Coronary artery (tissue), 2 donors: ENCODE results near the gene ONECUT3.

Experiments
- DNase-seq: peaks from one replicate; pipeline ENCODE4 v3.0.0-alpha.2; 2017; ENCODE audit warnings: low spot score
- H3K27ac ChIP-seq, 2 donors: fragments of 200-600 bp; sonication (generic); one replicate each; pipeline ENCODE4 v1.5.1; 2016 to 2019
- H3K4me3 ChIP-seq: fragments of 200-600 bp; sonication (generic); 2 replicates; pipeline ENCODE4 v1.5.1; 2016; ENCODE audit warnings: mild to moderate bottlenecking, moderate library complexity
- TF ChIP-seq, protein P1 (sequence below): fragments of 200-600 bp; sonication (generic); IDR thresholded peaks from one replicate; pipeline ENCODE4 v1.5.1; 2019; ENCODE audit warnings: antibody characterized with exemption

ONECUT3 gene

DNA sequence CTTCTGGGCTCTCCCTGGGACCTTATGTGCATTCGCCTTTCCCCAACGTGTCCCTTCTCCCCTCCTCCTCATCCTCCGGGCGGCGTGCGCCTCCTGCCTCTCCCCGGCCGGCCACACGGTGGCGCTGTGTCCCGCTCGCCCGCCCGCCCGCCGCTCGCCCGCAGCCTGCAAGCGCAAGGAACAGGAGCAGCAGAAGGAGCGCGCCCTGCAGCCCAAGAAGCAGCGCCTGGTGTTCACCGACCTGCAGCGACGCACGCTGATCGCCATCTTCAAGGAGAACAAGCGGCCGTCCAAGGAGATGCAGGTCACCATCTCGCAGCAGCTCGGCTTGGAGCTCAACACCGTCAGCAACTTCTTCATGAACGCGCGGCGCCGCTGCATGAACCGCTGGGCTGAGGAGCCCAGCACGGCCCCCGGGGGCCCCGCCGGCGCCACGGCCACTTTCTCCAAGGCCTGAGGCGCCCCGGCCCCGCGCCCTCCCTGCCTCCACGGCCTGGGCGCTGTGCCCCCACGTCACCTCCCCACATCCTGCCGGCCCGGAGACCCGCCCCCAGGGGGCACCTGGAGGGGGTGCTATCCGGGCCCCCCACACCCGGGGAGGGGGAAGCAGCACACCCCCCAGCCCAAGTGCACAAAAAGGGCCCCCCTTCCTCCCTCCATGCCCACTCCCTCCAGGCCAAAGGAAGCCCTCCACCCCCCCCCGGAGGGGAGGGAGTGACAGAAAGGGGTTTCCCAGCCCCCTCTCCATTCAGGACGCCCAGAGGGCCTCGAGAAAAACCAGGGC, 21.9 kb downstream of the ONECUT3 start:
- DNase-seq, result no peak
- H3K4me3 ChIP-seq, result no peak overlapping the region
- TF ChIP-seq, protein P1, sequence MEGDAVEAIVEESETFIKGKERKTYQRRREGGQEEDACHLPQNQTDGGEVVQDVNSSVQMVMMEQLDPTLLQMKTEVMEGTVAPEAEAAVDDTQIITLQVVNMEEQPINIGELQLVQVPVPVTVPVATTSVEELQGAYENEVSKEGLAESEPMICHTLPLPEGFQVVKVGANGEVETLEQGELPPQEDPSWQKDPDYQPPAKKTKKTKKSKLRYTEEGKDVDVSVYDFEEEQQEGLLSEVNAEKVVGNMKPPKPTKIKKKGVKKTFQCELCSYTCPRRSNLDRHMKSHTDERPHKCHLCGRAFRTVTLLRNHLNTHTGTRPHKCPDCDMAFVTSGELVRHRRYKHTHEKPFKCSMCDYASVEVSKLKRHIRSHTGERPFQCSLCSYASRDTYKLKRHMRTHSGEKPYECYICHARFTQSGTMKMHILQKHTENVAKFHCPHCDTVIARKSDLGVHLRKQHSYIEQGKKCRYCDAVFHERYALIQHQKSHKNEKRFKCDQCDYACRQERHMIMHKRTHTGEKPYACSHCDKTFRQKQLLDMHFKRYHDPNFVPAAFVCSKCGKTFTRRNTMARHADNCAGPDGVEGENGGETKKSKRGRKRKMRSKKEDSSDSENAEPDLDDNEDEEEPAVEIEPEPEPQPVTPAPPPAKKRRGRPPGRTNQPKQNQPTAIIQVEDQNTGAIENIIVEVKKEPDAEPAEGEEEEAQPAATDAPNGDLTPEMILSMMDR, result no peak
- no peak overlapping the region for H3K27ac ChIP-seq

DNA sequence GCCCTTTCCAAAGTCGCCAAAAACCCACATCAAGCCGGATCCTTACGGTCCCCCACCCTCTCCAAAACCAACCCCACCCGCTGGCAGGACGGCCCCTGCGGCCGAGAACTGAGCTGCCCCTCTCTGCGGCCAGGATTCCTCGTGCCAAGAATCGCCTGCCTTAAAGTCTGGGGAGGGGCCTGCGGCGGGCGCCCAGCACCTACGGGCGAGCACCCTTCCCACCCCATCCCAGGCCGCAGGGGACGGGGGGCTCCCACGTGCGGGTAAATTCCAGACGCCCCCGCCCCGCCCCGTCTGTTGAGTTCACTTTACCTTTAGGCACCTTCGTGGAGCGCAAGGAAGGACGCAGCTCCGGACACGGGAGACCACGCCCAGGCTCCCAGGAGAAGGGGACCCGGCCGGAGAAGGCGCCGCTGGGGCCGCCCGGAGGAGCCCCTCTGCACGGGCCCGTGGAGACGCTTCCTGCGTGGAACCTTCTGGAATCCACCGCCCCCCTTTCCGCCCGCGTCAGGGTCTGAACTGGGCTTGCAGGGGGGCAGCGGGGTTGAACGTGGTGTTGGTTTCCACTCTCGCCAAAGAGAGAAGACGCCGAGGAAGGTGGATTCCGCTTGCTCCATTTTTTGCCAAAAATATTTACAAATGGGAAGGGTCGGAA, 22.8 kb downstream of the ONECUT3 start:
- TF ChIP-seq, protein P1, result no peak
- no peak overlapping the region for H3K27ac ChIP-seq
- no peak for DNase-seq
- H3K4me3 ChIP-seq, result no peak overlapping the region

DNA sequence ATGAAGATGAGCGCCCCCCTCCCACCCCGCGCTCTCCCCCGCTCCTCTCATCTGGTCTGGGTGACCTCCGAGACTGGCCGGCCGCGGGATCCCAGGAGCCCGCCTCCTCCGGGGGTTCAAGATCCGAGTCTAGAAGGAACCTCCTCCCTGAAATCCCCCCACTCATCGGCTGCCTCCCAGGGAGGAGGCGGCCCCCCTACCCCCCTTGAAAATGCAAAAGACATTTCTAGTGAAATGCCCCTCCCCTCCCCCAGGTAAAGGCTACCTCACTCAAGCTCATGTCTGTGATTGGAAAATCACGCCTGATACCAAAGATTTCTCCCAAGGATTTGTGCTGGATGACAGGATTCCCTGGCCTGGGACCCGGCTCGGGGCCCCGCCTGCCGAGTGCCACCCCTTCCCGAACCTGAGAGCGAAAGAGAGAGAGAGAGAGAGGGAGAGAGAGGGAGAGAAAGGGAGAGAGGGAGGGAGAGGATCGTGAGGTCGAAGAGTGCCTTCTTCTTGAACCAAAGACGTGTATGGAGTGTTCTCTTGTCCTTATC, 23.4 kb downstream of the ONECUT3 start:
- TF ChIP-seq, protein P1, result no peak
- DNase-seq, result no peak
- Histone ChIP-seq H3K27ac (no peak overlapping the region), H3K4me3 (no peak overlapping the region)

DNA sequence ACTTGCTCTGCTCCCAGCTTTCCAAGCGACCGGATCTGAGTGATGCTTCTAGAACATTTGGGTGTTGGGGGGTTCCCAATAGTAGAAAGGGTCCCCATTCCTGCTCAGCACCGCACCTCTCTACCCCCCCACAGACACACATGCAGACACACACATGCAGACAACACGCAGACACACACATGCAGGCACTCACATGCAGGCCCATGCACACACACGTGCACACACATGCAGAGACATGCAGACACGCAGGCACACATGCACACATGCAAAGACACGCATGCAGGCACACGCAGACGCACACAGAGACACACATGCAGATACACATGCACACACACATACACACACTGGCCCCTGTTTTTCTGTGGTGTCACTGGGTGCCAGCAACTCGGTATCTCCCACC, 23.8 kb downstream of the ONECUT3 start:
- Histone ChIP-seq H3K27ac (no peak overlapping the region), H3K4me3 (no peak overlapping the region)
- TF ChIP-seq, protein P1, result no peak
- no peak for DNase-seq

DNA sequence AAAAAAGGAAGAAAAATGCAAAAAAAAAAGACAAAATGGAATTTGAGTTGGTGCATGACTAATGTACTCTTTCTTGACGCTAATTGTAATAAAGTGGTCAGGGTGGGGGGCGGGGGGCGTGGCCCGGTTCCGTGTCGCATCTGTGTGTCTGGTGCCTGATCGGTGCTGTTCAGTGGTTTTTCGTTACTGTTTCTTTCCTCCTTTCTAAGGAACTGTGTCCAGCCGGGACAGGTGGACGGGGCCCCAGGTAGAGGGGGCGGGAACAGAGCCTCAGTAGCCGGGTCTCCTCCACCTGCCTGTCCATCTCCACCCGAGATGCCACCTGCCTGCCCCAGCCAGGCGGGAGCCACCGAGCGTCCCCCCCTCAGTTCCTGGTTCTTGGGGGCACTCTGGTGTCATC, 26.3 kb downstream of the ONECUT3 start:
- TF ChIP-seq, protein P1, result no peak
- no peak overlapping the region for H3K4me3 ChIP-seq
- DNase-seq, result no peak
- no peak overlapping the region for H3K27ac ChIP-seq

DNA sequence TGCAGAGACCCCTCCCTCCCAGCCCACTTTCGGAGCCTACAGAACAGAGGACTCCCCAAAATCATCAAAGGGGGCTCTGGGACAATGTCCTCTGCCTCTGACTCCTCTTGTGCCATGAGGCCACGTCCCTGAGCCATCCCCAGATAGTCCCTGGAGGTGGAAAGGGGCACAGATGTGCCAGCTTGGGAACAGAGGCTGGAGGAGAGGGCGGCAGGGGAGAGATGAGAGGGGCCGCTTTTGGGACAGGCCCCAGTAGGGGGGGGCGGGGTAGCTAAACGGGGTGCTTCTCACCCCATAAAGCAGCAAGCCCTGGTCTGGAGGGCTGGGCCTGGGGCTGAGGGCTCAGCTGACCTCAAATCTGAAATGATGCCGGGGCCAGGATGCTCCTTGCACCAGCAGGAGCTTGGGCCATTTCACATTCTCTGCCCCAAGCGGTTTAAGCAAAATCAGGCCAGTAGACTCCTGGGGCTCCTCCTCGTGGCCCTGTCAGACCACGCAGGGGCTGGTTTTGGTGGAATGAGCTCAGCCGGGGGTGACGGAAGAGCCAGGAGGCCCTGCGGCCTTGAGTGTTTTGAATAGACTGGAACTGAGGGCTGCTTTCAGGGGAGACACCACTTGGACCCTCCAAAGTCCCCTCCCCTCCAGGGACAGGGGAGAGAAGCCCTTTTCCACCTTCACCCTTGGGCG, 27.1 kb downstream of the ONECUT3 start:
- TF ChIP-seq, protein P1, result no peak
- no peak for DNase-seq
- Histone ChIP-seq H3K4me3 (no peak overlapping the region), H3K27ac (no peak overlapping the region)
